Measurements from ENCODE around the gene LCN9.

- TF ChIP-seq POLR2AphosphoS5 (IDR thresholded peaks at IDR 0.05; ENCODE audit: low read depth, low read length) (no peak), TAF1 (IDR thresholded peaks at IDR 0.05; ENCODE audit: borderline replicate concordance, insufficient read depth, low read length) (no peak), FOXP2 (optimal IDR thresholded peaks at IDR 0.05; ENCODE audit: borderline replicate concordance, extremely low read depth, extremely low read length, insufficient read depth) (no peak), SIN3A (IDR thresholded peaks at IDR 0.05; ENCODE audit: borderline replicate concordance, insufficient read depth, low read length) (no peak)
- TF ChIP-seq, protein P1, sequence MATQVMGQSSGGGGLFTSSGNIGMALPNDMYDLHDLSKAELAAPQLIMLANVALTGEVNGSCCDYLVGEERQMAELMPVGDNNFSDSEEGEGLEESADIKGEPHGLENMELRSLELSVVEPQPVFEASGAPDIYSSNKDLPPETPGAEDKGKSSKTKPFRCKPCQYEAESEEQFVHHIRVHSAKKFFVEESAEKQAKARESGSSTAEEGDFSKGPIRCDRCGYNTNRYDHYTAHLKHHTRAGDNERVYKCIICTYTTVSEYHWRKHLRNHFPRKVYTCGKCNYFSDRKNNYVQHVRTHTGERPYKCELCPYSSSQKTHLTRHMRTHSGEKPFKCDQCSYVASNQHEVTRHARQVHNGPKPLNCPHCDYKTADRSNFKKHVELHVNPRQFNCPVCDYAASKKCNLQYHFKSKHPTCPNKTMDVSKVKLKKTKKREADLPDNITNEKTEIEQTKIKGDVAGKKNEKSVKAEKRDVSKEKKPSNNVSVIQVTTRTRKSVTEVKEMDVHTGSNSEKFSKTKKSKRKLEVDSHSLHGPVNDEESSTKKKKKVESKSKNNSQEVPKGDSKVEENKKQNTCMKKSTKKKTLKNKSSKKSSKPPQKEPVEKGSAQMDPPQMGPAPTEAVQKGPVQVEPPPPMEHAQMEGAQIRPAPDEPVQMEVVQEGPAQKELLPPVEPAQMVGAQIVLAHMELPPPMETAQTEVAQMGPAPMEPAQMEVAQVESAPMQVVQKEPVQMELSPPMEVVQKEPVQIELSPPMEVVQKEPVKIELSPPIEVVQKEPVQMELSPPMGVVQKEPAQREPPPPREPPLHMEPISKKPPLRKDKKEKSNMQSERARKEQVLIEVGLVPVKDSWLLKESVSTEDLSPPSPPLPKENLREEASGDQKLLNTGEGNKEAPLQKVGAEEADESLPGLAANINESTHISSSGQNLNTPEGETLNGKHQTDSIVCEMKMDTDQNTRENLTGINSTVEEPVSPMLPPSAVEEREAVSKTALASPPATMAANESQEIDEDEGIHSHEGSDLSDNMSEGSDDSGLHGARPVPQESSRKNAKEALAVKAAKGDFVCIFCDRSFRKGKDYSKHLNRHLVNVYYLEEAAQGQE (IDR thresholded peaks at IDR 0.05; ENCODE audit: insufficient read depth in 1 of 2, low read depth in 2 of 2, low read length in 2 of 2), result no peak
These were observed 45.1 kb downstream of the LCN9 start for GRCh38 chr9:135708164-135708563.
